Transverse colon (tissue), 4 donors: ENCODE measurements around the gene TULP3.

Source experiments
- CTCF ChIP-seq, 5 experiments: fragments of 200-600 bp in 3 of 5; fragments of 450-650 bp in 2 of 5; sonication (generic) in 3 of 5; IDR thresholded peaks; 1 replicate in 2 of 5; 2 replicates in 3 of 5; pipeline ENCODE4 v1.5.1; 2016 to 2017; ENCODE audit warnings: antibody characterized with exemption in 5 of 5, inconsistent platforms in 3 of 5, mild to moderate bottlenecking in 2 of 5, moderate library complexity in 1 of 5
- POLR2A ChIP-seq: fragments of 450-650 bp; IDR thresholded peaks from one replicate; pipeline ENCODE4 v1.6.1; 2016; ENCODE audit warnings: antibody characterized with exemption, mild to moderate bottlenecking, moderate library complexity
- POLR2AphosphoS5 ChIP-seq, 3 donors: sonication (generic); formaldehyde crosslinking; IDR thresholded peaks; one replicate each; pipeline ENCODE4 v1.6.1; 2016; ENCODE audit warnings: antibody characterized with exemption in 3 of 3

DNA sequence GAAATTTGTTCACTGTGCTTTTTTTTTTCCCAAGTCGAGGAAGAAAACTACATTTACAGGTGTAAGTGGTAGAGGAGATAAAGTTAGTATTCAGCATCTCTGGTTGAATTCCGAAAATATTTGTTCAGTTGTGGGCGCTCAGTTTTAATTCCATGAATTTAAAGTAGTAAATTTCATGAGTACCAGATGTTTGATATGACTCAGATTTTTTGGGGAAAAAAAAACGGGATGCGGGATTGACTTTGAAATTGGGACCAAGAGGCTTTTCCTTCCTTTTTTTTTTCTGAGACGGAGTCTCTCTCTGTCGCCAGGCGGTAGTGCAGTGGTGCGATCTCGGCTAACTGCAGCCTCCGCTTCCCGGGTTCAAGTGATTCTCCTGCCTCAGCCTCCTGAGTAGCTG lies 1.6 kb downstream of the TULP3 start:
- TF ChIP-seq CTCF (IDR thresholded peaks at IDR 0.05): no peak
- TF ChIP-seq POLR2A: no peak
- TF ChIP-seq POLR2AphosphoS5 (IDR thresholded peaks at IDR 0.05): no peak
